IPS-20b (cell line): Measurements from ENCODE around the gene MVB12B.
"Not testable (repeated sequence)": the region's sequence is repeated elsewhere in the genome, so short reads cannot be mapped to it uniquely, and the experiment has no call there.

Experiments
- H3K27ac ChIP-seq: one replicate; pipeline ENCODE4 v1.5.1; 2013; ENCODE audit warnings: low read length
- H3K27me3 ChIP-seq: 2 replicates; pipeline ENCODE4 v1.6.1; 2013; ENCODE audit warnings: mild to moderate bottlenecking, low read length, inconsistent platforms; ENCODE audit not compliant: insufficient read depth
- H3K36me3 ChIP-seq: 2 replicates; pipeline ENCODE4 v1.6.1; 2013; ENCODE audit warnings: low read depth, mild to moderate bottlenecking, inconsistent platforms, low read length, moderate library complexity; ENCODE audit not compliant: insufficient read depth
- H3K4me1 ChIP-seq: 2 replicates; pipeline ENCODE4 v1.6.1; 2013; ENCODE audit warnings: mild to moderate bottlenecking, control low read depth, inconsistent platforms, low read length, moderate library complexity; ENCODE audit not compliant: insufficient read depth
- H3K4me3 ChIP-seq: 2 replicates; pipeline ENCODE4 v1.5.1; 2013; ENCODE audit warnings: mild to moderate bottlenecking, low read length, inconsistent platforms
- H3K9ac ChIP-seq: 2 replicates; pipeline ENCODE4 v1.6.1; 2013; ENCODE audit warnings: low read depth, mild to moderate bottlenecking, inconsistent platforms, low read length, moderate library complexity
- H3K9me3 ChIP-seq: 2 replicates; pipeline ENCODE4 v1.6.1; 2013; ENCODE audit warnings: mild to moderate bottlenecking, low read depth, low read length, inconsistent platforms; ENCODE audit not compliant: insufficient read depth

Gene MVB12B

GRCh38 chr9:126474786-126475485, 148.3 kb downstream of the MVB12B start:
- Histone ChIP-seq H3K4me3 (no peak overlapping the region), H3K36me3 (no peaks in the 10 kb centered on the region), H3K27me3 (no peaks in the 10 kb centered on the region), H3K27ac (no peak overlapping the region), H3K9me3 (no peaks in the 10 kb centered on the region), H3K9ac (no peak overlapping the region), H3K4me1 (peaks cover 23% of the 10 kb centered on the region)

- H3K9me3 ChIP-seq, result no peaks in the 10 kb centered on the region
- H3K27me3 ChIP-seq, result no peaks in the 10 kb centered on the region
- H3K4me3 ChIP-seq, result no peak overlapping the region
- H3K4me1 ChIP-seq, result peaks cover 21% of the 10 kb centered on the region
- H3K9ac ChIP-seq, result no peak overlapping the region
- no peaks in the 10 kb centered on the region for H3K36me3 ChIP-seq
- H3K27ac ChIP-seq, result no peak overlapping the region
These were observed 149.4 kb downstream of the MVB12B start for GRCh38 chr9:126475933-126476555.

DNA sequence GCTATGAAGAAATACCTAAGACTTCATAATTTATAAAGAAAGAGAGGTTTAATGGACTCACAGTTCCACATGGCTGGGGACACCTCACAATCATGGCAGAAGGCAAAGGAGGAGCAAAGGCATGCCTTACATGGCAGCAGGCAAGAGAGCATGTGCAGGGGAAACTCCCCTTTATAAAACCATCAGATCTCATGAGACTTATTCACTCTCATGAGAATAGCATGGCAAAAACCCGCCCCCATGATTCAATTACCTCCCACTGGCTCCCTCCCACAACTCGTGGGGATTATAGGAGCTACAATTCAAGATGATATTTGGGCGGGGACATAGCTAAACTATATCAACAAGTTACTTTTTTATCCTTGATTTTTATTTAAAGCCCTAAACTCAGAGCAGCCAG, 150.8 kb downstream of the MVB12B start:
- H3K27me3 ChIP-seq, H3K9me3 ChIP-seq, H3K4me3 ChIP-seq, H3K4me1 ChIP-seq, H3K36me3 ChIP-seq, H3K27ac ChIP-seq, H3K9ac ChIP-seq: not testable (repeated sequence)

DNA sequence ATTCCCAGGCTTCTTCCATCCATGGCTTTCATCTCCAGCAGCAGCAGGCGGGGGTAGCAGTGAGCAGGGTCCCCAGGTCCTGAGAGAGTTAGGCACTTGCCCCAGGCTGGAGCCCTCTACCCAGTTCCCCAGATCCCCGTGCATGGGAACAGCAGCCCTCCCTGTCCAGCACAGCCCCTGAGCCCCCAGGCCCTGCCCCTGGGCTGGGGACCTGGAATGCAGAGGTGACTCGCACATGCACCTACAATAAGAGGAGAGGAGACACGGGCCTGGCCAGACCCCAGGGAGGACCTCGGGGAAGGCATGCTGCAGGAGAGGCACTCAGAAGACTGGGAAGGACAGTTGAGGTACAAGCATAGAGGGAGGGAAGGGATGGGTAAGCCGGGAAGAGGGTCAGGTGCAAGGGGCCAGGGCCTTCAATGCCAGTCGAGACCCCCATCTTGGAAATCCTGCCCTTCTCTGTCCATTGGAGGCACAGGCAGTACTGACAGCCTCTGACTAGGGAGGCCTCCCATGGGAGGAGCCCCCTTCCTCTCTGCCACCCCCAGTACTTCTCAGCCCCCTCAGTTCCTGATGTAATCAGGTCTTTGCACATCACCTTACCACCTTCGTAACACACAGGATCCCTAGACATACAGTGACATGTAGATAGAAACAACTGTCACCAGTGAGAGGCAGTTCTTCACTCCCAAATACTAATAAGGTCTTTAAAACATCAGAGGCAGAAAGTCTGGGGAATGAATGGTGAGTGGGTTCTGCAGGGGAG, 151.8 kb downstream of the MVB12B start:
- Histone ChIP-seq H3K9me3 (no peaks in the 10 kb centered on the region), H3K4me3 (no peak overlapping the region), H3K27ac (no peak overlapping the region), H3K9ac (no peak overlapping the region), H3K36me3 (no peaks in the 10 kb centered on the region), H3K27me3 (no peaks in the 10 kb centered on the region), H3K4me1 (no peaks in the 10 kb centered on the region)

DNA sequence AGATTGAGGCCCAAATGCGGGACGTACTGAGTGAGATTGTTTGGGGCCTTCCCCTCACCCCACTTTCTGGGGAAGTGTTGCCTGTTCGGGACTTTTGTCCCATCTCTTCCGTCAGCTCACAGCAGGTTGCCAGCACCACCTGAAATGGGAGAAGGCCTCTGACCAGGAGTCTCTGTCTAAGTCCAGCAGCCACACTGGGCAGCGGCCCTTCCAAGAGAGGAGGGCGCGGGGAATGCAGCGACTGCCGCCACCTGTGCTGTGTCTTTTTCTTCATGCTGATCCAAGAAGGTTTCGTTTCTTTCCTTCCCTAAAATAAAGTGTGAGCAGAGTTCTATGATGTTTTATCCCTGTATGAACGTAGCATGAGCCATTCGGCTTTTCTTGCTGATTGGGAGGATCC, 152.9 kb downstream of the MVB12B start:
- H3K27ac ChIP-seq, result no peak overlapping the region
- no peaks in the 10 kb centered on the region for H3K4me1 ChIP-seq
- no peaks in the 10 kb centered on the region for H3K9me3 ChIP-seq
- H3K27me3 ChIP-seq, result no peaks in the 10 kb centered on the region
- H3K9ac ChIP-seq, result no peak overlapping the region
- no peaks in the 10 kb centered on the region for H3K36me3 ChIP-seq
- H3K4me3 ChIP-seq, result no peak overlapping the region

GRCh38 chr9:126480813-126481212, 154.2 kb downstream of the MVB12B start:
- no peaks in the 10 kb centered on the region for H3K36me3 ChIP-seq
- no peak overlapping the region for H3K9ac ChIP-seq
- H3K9me3 ChIP-seq, result no peaks in the 10 kb centered on the region
- no peak overlapping the region for H3K27ac ChIP-seq
- H3K27me3 ChIP-seq, result no peaks in the 10 kb centered on the region
- no peaks in the 10 kb centered on the region for H3K4me1 ChIP-seq
- H3K4me3 ChIP-seq, result no peak overlapping the region

GRCh38 chr9:126481862-126482261, 155.2 kb downstream of the MVB12B start:
- no peaks in the 10 kb centered on the region for H3K36me3 ChIP-seq
- H3K4me1 ChIP-seq, result no peaks in the 10 kb centered on the region
- H3K27ac ChIP-seq, result no peak overlapping the region
- no peaks in the 10 kb centered on the region for H3K27me3 ChIP-seq
- H3K4me3 ChIP-seq, result peak overlapping the region; percentile 50; the same call in 1 of the 2 replicates
- H3K9me3 ChIP-seq, result no peaks in the 10 kb centered on the region
- H3K9ac ChIP-seq, result no peak overlapping the region

GRCh38 chr9:126482361-126483044, 155.9 kb downstream of the MVB12B start:
- peak overlapping the region; percentile 50; the same call in 1 of the 2 replicates for H3K4me3 ChIP-seq
- no peaks in the 10 kb centered on the region for H3K27me3 ChIP-seq
- H3K9me3 ChIP-seq, result no peaks in the 10 kb centered on the region
- H3K4me1 ChIP-seq, result no peaks in the 10 kb centered on the region
- H3K9ac ChIP-seq, result no peak overlapping the region
- no peaks in the 10 kb centered on the region for H3K36me3 ChIP-seq
- no peak overlapping the region for H3K27ac ChIP-seq

- H3K27ac ChIP-seq, result no peak overlapping the region
- no peaks in the 10 kb centered on the region for H3K27me3 ChIP-seq
- no peaks in the 10 kb centered on the region for H3K36me3 ChIP-seq
- H3K9ac ChIP-seq, result no peak overlapping the region
- no peaks in the 10 kb centered on the region for H3K9me3 ChIP-seq
- H3K4me1 ChIP-seq, result no peaks in the 10 kb centered on the region
- H3K4me3 ChIP-seq, result no peak overlapping the region
These were observed 156.9 kb downstream of the MVB12B start for GRCh38 chr9:126483468-126484073.

DNA sequence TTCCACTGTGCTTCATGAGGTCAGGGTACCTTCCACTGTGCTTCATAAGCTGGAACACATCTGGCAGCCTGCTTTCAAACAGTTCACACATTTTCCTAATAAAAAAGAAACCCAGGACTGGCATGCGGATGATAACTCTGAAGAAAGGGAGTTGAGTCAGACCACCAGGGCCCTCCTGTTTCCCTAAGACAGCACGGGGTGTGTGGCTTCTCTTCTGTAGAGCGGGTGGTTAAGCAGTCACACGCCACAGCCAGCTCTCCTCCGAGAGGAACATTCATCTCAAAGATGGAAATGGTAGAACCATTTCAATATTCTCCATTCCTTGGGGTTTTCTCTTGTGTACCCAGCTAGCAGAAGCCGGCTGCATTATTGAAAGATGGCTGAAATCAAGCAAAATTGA, 159.0 kb downstream of the MVB12B start:
- no peak overlapping the region for H3K4me3 ChIP-seq
- peaks cover 1% of the 10 kb centered on the region; the same call in 1 of the 2 replicates for H3K27me3 ChIP-seq
- H3K27ac ChIP-seq, result no peak overlapping the region
- H3K9ac ChIP-seq, result no peak overlapping the region
- no peaks in the 10 kb centered on the region for H3K9me3 ChIP-seq
- no peaks in the 10 kb centered on the region for H3K36me3 ChIP-seq
- H3K4me1 ChIP-seq, result peaks cover 2% of the 10 kb centered on the region; the same call in 1 of the 2 replicates

- no peaks in the 10 kb centered on the region for H3K36me3 ChIP-seq
- H3K9ac ChIP-seq, result no peak overlapping the region
- peaks cover 7% of the 10 kb centered on the region; the same call in 1 of the 2 replicates for H3K27me3 ChIP-seq
- no peak overlapping the region for H3K4me3 ChIP-seq
- peaks cover 7% of the 10 kb centered on the region; the same call in 1 of the 2 replicates for H3K4me1 ChIP-seq
- H3K27ac ChIP-seq, result no peak overlapping the region
- no peaks in the 10 kb centered on the region for H3K9me3 ChIP-seq
These were observed 159.6 kb downstream of the MVB12B start for GRCh38 chr9:126486276-126486675.
